ENCODE results near the gene EPHA3.

EPHA3 gene

DNA sequence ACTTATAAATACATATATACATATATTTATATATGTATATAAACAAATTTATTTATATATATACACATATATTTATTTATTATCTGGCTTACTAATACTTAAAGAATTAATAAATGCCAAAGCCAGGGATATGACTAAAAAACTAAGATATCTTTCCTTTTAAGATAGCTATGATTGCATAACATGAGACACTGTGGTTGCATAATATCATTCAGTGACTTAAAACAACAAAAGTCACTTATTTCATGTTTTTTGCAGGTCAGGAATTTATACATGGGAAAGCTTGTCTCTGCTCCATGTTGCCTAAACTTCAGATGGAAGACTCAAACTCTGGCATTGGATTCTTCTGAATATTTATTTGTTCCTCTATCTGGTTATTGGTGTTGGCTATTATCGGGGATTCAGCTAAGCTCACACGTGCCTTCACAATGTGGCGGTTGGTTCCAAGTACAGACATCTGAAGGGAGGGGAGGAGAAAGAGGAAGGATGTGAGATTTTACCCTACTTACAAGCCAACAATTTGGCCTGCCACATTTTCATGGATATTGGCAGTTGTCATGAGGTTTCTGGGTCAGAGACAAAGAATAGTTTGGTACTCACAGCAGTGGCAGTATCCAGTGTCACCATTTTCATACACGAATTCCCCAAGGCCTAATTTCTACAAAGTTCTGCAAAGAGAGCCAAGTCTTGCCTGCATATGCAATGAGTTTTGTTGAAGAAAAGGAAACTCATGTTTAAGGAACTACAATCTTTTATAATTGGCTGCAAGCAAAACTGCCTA is 381.6 kb downstream of the EPHA3 start:
- Histone ChIP-seq H3K9ac (ENCODE audit: low read depth, low read length) (no peak overlapping the region), H3K27me3 (ENCODE audit: control insufficient read depth, insufficient read depth, low read length) (no peaks in the 10 kb centered on the region), H3K36me3 (ENCODE audit: control insufficient read depth, insufficient read depth, low read length) (no peaks in the 10 kb centered on the region), H3K4me1 (ENCODE audit: control insufficient read depth, insufficient read depth, low read length) (no peaks in the 10 kb centered on the region), H3K9me3 (ENCODE audit: control insufficient read depth, insufficient read depth, low read length) (no peaks in the 10 kb centered on the region), H3K4me3 (ENCODE audit: low read depth, low read length) (no peak overlapping the region)

DNA sequence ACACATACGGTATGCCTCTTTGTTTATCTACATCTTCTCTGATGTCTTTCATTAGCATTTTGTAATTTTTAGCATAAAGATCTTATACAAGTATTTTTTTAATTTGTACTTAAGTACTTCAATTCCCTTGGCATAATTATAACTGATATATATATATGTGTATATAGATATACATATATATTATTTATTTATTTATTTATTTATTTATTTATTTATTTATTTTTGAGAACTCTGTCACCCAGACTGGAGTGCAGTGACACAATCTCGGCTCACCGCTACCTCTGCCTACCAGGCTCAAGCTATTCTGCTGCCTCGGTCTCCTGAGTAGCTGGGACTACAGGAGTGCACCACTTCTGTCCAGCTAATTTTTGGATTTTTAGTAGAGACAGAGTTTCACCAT is 382.7 kb downstream of the EPHA3 start:
- H3K9ac ChIP-seq (ENCODE audit: low read depth, low read length): no peak overlapping the region
- no peaks in the 10 kb centered on the region for H3K36me3 ChIP-seq (ENCODE audit: control insufficient read depth, insufficient read depth, low read length)
- H3K9me3 ChIP-seq (ENCODE audit: control insufficient read depth, insufficient read depth, low read length): no peaks in the 10 kb centered on the region
- H3K27me3 ChIP-seq (ENCODE audit: control insufficient read depth, insufficient read depth, low read length): no peaks in the 10 kb centered on the region
- H3K4me1 ChIP-seq (ENCODE audit: control insufficient read depth, insufficient read depth, low read length): no peaks in the 10 kb centered on the region
- no peak overlapping the region for H3K4me3 ChIP-seq (ENCODE audit: low read depth, low read length)

GRCh38 chr3:89494734-89495133 is 387.3 kb downstream of the EPHA3 start:
- no peaks in the 10 kb centered on the region for H3K4me1 ChIP-seq (ENCODE audit: control insufficient read depth, insufficient read depth, low read length)
- no peak overlapping the region for H3K9ac ChIP-seq (ENCODE audit: low read depth, low read length)
- H3K4me3 ChIP-seq (ENCODE audit: low read depth, low read length): no peak overlapping the region
- H3K36me3 ChIP-seq (ENCODE audit: control insufficient read depth, insufficient read depth, low read length): no peaks in the 10 kb centered on the region
- no peaks in the 10 kb centered on the region for H3K9me3 ChIP-seq (ENCODE audit: control insufficient read depth, insufficient read depth, low read length)
- no peaks in the 10 kb centered on the region for H3K27me3 ChIP-seq (ENCODE audit: control insufficient read depth, insufficient read depth, low read length)

GRCh38 chr3:89503891-89504391 is 396.5 kb downstream of the EPHA3 start:
- Histone ChIP-seq H3K9me3 (ENCODE audit: control insufficient read depth, insufficient read depth, low read length) (no peaks in the 10 kb centered on the region), H3K4me3 (ENCODE audit: low read depth, low read length) (no peak overlapping the region), H3K36me3 (ENCODE audit: control insufficient read depth, insufficient read depth, low read length) (no peaks in the 10 kb centered on the region), H3K27me3 (ENCODE audit: control insufficient read depth, insufficient read depth, low read length) (no peaks in the 10 kb centered on the region), H3K4me1 (ENCODE audit: control insufficient read depth, insufficient read depth, low read length) (no peaks in the 10 kb centered on the region), H3K9ac (ENCODE audit: low read depth, low read length) (no peak overlapping the region)

DNA sequence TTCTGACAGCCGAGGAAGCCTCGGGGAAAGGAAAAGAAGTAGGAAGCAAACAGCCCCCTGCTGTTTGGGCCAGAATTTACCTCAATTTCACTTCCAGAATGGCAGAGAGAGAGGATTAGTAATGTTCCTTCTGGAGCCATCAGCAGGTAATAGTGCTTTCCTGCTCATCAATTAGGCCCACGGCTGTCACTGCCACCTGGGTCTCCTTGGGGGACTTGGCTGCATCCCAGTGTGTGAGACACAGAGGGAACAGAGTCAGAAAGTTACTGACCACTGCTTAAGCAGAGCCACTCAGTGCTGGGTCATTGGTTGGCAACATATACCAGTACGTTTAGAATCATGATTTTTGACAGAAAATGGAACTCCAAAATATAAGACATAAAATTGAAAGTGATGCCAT is 397.0 kb downstream of the EPHA3 start:
- Histone ChIP-seq H3K4me3 (ENCODE audit: low read depth, low read length) (no peak overlapping the region), H3K9ac (ENCODE audit: low read depth, low read length) (no peak overlapping the region), H3K36me3 (ENCODE audit: control insufficient read depth, insufficient read depth, low read length) (no peaks in the 10 kb centered on the region), H3K9me3 (ENCODE audit: control insufficient read depth, insufficient read depth, low read length) (no peaks in the 10 kb centered on the region), H3K27me3 (ENCODE audit: control insufficient read depth, insufficient read depth, low read length) (no peaks in the 10 kb centered on the region), H3K4me1 (ENCODE audit: control insufficient read depth, insufficient read depth, low read length) (no peaks in the 10 kb centered on the region)

DNA sequence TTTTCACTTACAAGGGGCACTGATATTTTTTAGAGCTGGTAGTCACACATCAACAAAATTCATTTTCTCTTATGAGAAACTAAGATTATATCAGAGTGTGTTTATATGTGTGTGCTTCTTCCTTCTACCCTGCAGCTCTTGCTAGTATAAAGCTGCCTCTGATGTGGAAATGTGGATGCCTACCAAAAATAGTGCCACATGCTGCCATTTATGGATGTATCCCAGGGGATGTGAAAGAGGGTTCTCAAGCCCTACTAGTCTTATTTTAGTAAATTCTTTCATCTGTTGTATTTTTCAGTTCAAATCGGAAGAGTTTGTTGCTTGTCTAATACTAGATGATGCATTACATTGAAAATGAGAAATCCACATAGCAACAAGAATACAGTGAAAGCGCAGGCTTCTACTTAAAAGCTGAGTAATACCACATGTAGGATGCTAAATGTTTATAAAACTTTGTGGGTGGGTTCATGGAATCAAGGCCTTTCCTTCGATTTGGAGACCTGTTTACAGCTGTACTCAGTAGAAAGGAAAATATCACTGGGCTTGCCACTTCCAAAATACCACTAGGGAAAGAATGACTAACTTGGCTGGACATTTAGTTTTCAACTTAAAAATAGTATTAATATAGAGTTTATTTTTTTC is 399.2 kb downstream of the EPHA3 start:
- no peaks in the 10 kb centered on the region for H3K36me3 ChIP-seq (ENCODE audit: control insufficient read depth, insufficient read depth, low read length)
- H3K9ac ChIP-seq (ENCODE audit: low read depth, low read length): no peak overlapping the region
- no peak overlapping the region for H3K4me3 ChIP-seq (ENCODE audit: low read depth, low read length)
- H3K27me3 ChIP-seq (ENCODE audit: control insufficient read depth, insufficient read depth, low read length): no peaks in the 10 kb centered on the region
- H3K9me3 ChIP-seq (ENCODE audit: control insufficient read depth, insufficient read depth, low read length): no peaks in the 10 kb centered on the region
- no peaks in the 10 kb centered on the region for H3K4me1 ChIP-seq (ENCODE audit: control insufficient read depth, insufficient read depth, low read length)

GRCh38 chr3:89521328-89521727 is 413.9 kb downstream of the EPHA3 start:
- H3K9ac ChIP-seq (ENCODE audit: low read depth, low read length): no peak overlapping the region
- H3K9me3 ChIP-seq (ENCODE audit: control insufficient read depth, insufficient read depth, low read length): no peaks in the 10 kb centered on the region
- no peaks in the 10 kb centered on the region for H3K36me3 ChIP-seq (ENCODE audit: control insufficient read depth, insufficient read depth, low read length)
- H3K27me3 ChIP-seq (ENCODE audit: control insufficient read depth, insufficient read depth, low read length): no peaks in the 10 kb centered on the region
- no peaks in the 10 kb centered on the region for H3K4me1 ChIP-seq (ENCODE audit: control insufficient read depth, insufficient read depth, low read length)
- H3K4me3 ChIP-seq (ENCODE audit: low read depth, low read length): no peak overlapping the region

GRCh38 chr3:89522155-89522554 is 414.7 kb downstream of the EPHA3 start:
- Histone ChIP-seq H3K36me3 (ENCODE audit: control insufficient read depth, insufficient read depth, low read length) (no peaks in the 10 kb centered on the region), H3K4me3 (ENCODE audit: low read depth, low read length) (no peak overlapping the region), H3K27me3 (ENCODE audit: control insufficient read depth, insufficient read depth, low read length) (no peaks in the 10 kb centered on the region), H3K9me3 (ENCODE audit: control insufficient read depth, insufficient read depth, low read length) (no peaks in the 10 kb centered on the region), H3K9ac (ENCODE audit: low read depth, low read length) (no peak overlapping the region), H3K4me1 (ENCODE audit: control insufficient read depth, insufficient read depth, low read length) (peaks cover 3% of the 10 kb centered on the region)

GRCh38 chr3:89525609-89526008 is 418.2 kb downstream of the EPHA3 start:
- no peaks in the 10 kb centered on the region for H3K9me3 ChIP-seq (ENCODE audit: control insufficient read depth, insufficient read depth, low read length)
- no peak overlapping the region for H3K9ac ChIP-seq (ENCODE audit: low read depth, low read length)
- no peaks in the 10 kb centered on the region for H3K27me3 ChIP-seq (ENCODE audit: control insufficient read depth, insufficient read depth, low read length)
- H3K4me1 ChIP-seq (ENCODE audit: control insufficient read depth, insufficient read depth, low read length): peaks cover 14% of the 10 kb centered on the region
- H3K36me3 ChIP-seq (ENCODE audit: control insufficient read depth, insufficient read depth, low read length): no peaks in the 10 kb centered on the region
- H3K4me3 ChIP-seq (ENCODE audit: low read depth, low read length): no peak overlapping the region

GRCh38 chr3:89527736-89528305 is 420.4 kb downstream of the EPHA3 start:
- no peaks in the 10 kb centered on the region for H3K9me3 ChIP-seq (ENCODE audit: control insufficient read depth, insufficient read depth, low read length)
- no peak overlapping the region for H3K9ac ChIP-seq (ENCODE audit: low read depth, low read length)
- no peak overlapping the region for H3K4me3 ChIP-seq (ENCODE audit: low read depth, low read length)
- H3K4me1 ChIP-seq (ENCODE audit: control insufficient read depth, insufficient read depth, low read length): peaks cover 14% of the 10 kb centered on the region
- H3K36me3 ChIP-seq (ENCODE audit: control insufficient read depth, insufficient read depth, low read length): no peaks in the 10 kb centered on the region
- no peaks in the 10 kb centered on the region for H3K27me3 ChIP-seq (ENCODE audit: control insufficient read depth, insufficient read depth, low read length)
